SK-MEL-5 (cell line): ENCODE data around the gene IL1RL1. TPM values are rescaled to one million over a fixed set of nuclear protein-coding genes. Genes with fewer than 3 reads are reported as not detected.

Source experiments
- DNase-seq: peaks from one replicate; pipeline ENCODE4 v3.0.0-alpha.2; 2016; ENCODE audit warnings: low read depth, low spot score
- in situ Hi-C: cut with HindIII; loops from 2 replicates; pipeline ENCODE4 v1.10.0; 2016; ENCODE audit warnings: low sequenced_read_pairs, high pct_unique_total_duplicates, low pct_unique_long_range_greater_than_20kb
- total RNA-seq: library from RNA; depleted of rRNA; stranded (reverse); fragments of >200 nt; shearing (Covaris generic); gene quantifications from 2 replicates; pipeline ENCODE4 v1.2.3, GENCODE V29; 2014

The IL1RL1 gene
- total RNA-seq, 1 experiment from 2014 or later: not detected

- peak; percentile 5 for DNase-seq
- in situ Hi-C loops: no loop called here
Observed at GRCh38 chr2:102286041-102286440, 25.3 kb upstream of the IL1RL1 start.

- in situ Hi-C loops: no loop called here
- DNase-seq: no peak
Observed at GRCh38 chr2:102289129-102289528, 22.2 kb upstream of the IL1RL1 start.

- in situ Hi-C loops: no loop called here
- DNase-seq: no peak
Observed at GRCh38 chr2:102290594-102290993, 20.8 kb upstream of the IL1RL1 start.

- no peak for DNase-seq
- in situ Hi-C loops: no loop called here
Observed at GRCh38 chr2:102291319-102292075, 19.9 kb upstream of the IL1RL1 start.

GRCh38 chr2:102294802-102295489 lies 16.4 kb upstream of the IL1RL1 start:
- in situ Hi-C loops: no loop called here

GRCh38 chr2:102295566-102295965 lies 15.8 kb upstream of the IL1RL1 start:
- in situ Hi-C loops: no loop called here
- DNase-seq: no peak

More at GRCh38 chr2:102294802-102295489, 16.4 kb upstream of the IL1RL1 start:
- DNase-seq: no peak

GRCh38 chr2:102296449-102296848 lies 14.9 kb upstream of the IL1RL1 start:
- DNase-seq: no peak
- in situ Hi-C loops: no loop called here

- in situ Hi-C loops: no loop called here
- no peak for DNase-seq
Observed at GRCh38 chr2:102297891-102298290, 13.5 kb upstream of the IL1RL1 start.

GRCh38 chr2:102301867-102302362 lies 9.4 kb upstream of the IL1RL1 start:
- DNase-seq: peak; percentile 55
- in situ Hi-C loops: no loop called here

- in situ Hi-C loops: no loop called here
- DNase-seq: no peak
Observed at GRCh38 chr2:102302458-102302857, 8.9 kb upstream of the IL1RL1 start.

GRCh38 chr2:102303589-102303988 lies 7.8 kb upstream of the IL1RL1 start:
- DNase-seq: no peak
- in situ Hi-C loops: no loop called here

- no peak for DNase-seq
Observed at GRCh38 chr2:102304268-102304667, 7.1 kb upstream of the IL1RL1 start.

GRCh38 chr2:102304711-102305611 lies 6.4 kb upstream of the IL1RL1 start:
- DNase-seq: no peak
- in situ Hi-C loops: no loop called here

More at GRCh38 chr2:102304268-102304667, 7.1 kb upstream of the IL1RL1 start:
- in situ Hi-C loops: no loop called here

- in situ Hi-C loops: no loop called here
- DNase-seq: no peak
Observed at GRCh38 chr2:102306125-102306524, 5.2 kb upstream of the IL1RL1 start.

- DNase-seq: no peak
- in situ Hi-C loops: no loop called here
Observed at GRCh38 chr2:102313025-102313424, 1.7 kb downstream of the IL1RL1 start.

GRCh38 chr2:102313471-102313870 lies 2.1 kb downstream of the IL1RL1 start:
- in situ Hi-C loops: no loop called here
- DNase-seq: no peak

GRCh38 chr2:102313950-102314349 lies 2.6 kb downstream of the IL1RL1 start:
- in situ Hi-C loops: no loop called here

GRCh38 chr2:102315921-102316320 lies 4.6 kb downstream of the IL1RL1 start:
- no peak for DNase-seq
- in situ Hi-C loops: no loop called here

More at GRCh38 chr2:102313950-102314349, 2.6 kb downstream of the IL1RL1 start:
- no peak for DNase-seq
